HG02852 (cell line): ENCODE measurements around the gene UCHL1.
"Not testable (repeated sequence)": the region's sequence is repeated elsewhere in the genome, so short reads cannot be mapped to it uniquely, and the experiment has no call there.

Experiments used
- ATAC-seq: cut with Tn5 transposase; IDR thresholded peaks from one replicate; pipeline ENCODE4 v1.9.1; 2021; ENCODE audit warnings: mild to moderate bottlenecking, moderate library complexity; ENCODE audit not compliant: unreplicated experiment

UCHL1 gene

DNA sequence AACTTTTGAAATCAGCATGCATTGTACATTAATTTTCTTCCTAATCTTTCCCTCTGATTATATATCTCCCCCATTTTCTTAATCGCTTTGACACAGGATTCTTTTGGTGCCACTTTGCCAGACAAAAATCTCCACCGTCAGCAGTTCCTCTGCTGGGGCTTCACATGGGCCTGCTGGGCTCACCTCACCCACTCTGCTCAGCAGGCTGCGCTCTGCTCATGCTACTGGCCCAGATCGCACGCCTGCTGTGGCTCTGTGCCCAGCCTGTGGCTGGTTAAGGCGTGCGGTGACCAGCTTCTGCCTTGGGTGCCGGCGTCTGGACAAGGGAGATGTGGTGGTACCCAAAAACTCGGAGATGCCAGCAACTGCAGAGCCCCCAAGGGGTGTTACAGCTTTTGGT lies 31.1 kb downstream of the UCHL1 start:
- no peak for ATAC-seq

GRCh38 chr4:41288254-41288653 lies 31.5 kb downstream of the UCHL1 start:
- no peak for ATAC-seq

DNA sequence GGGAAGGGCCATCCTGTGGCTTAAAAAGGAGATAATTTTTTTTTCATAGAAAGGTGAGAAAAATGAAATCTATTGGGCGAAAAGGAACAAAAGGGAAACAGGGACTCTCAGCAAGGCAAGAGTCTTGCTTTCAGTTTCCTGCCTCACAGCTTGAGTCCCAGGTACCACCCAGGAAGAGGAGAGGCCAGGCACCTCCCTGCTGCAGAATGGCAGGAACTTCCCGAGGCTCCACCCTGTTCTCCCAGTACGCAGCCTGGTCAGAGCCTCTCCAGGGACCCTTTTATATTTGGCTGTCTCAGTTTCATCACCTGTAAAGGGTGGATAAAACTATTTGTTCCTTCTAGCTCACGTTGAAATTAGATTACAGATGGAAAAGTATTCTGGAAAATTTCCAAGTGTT lies 33.8 kb downstream of the UCHL1 start:
- ATAC-seq, result no peak

- no peak for ATAC-seq
Measured at GRCh38 chr4:41294445-41295062, 37.8 kb downstream of the UCHL1 start.

DNA sequence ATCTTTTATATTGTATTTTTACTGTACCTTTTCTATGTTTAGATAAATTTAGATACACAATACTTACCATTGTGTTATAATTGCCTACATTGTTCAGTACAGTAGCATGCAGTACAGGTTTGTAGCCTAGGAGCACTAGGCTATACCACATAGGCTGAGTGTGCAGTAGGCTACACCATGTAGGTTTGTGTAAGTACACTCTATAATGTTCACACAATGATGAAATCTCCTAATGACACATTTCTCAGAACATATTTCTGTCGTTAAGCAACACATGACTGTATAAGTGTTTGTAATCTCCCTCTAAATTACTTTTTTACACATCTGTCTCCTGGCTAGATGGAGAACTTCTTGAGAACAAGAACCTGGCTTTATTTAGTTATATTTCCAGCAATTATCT lies 40.3 kb downstream of the UCHL1 start:
- no peak for ATAC-seq

DNA sequence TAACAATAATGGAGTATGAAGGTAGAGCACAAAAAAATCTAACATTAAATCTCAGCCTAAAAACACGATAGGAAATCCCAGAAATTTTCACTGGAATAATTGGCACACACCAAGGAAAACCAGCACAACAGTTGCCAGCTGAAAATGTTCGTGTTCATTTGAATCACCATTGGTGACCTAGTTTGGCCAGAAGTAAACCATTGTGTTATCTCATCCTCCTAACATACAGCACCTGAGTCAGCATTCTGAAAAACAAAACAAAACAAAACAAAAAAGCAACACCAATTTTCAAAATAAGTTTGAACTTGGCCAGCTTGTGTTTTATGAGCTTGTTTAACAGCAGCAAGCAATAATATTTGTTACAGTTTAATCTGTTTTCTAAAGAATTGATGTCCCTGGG lies 41.1 kb downstream of the UCHL1 start:
- no peak for ATAC-seq

- no peak for ATAC-seq
Measured at GRCh38 chr4:41299486-41299885, 42.8 kb downstream of the UCHL1 start.

- no peak for ATAC-seq
Measured at GRCh38 chr4:41301137-41301536, 44.4 kb downstream of the UCHL1 start.

DNA sequence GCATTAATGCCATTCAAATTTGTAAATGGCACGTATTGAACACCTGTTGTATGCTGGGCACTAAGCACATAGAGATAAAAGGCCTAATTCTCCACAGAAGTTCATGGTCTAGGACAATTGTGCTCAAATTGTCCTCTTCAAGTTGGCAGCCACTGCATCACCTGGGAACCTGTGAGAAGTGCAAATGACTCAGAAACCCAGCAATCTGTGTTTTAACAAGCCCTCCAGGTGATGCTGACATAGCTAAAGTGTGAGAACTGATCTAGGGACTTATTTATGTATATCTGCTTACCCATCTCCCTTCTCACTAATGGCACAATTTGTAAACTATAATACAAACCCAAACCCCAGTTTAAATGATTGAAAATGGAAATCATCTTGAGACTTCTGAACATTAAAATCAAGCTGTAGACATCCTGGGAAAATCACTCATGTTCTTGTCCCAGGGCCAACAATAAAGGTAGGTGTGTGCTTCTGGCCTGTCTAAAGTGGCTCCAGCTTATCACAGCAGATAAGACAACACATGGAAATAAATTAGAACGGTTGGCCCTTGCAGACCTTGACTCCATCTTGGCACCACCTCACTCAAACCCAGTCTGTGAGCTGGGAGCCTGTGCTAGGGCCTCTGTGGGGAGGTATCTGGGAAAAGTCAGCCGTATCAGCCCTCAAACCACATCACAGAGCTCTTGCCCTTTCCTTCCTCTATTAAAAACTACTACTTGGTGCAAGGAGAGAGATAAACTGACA lies 46.8 kb downstream of the UCHL1 start:
- ATAC-seq, result no peak

DNA sequence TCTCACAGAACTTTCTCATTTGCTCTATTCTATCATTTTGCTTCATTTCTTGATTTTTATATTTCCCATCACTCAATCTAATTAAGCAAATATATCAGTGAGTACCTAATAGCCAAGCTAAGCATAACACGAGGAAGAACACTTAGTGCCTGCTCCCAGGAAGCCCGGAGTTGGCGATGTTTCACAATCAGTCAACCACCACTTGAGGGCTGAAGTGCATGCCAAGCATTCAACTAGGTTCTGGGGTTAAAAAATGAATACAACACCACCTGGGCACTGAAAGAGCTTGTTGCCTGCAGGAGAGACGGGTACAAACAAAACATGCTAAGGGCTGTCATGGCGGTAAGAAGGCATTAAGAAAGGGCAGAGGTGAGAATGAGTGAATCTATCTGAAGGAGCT lies 47.5 kb downstream of the UCHL1 start:
- no peak for ATAC-seq

DNA sequence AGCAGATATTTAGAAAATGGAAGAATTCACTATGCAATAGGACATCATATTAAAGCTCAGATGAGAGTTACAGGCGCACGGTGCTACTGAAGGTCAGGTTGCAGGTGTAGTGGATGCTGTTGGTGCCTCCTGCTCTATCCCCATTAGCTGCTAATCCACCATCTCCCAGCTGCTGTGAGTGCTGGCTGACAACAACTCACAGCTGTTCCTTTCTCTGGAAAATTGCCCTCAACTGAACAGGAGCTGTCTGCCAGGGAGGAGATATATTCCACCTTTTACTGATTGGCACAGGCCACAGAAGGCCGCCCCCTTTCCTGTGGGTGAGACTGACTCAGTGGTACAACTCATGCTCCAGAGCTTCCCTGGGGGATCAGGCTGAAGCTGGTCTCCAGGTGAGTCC lies 48.7 kb downstream of the UCHL1 start:
- no peak for ATAC-seq

GRCh38 chr4:41307638-41308037 lies 50.9 kb downstream of the UCHL1 start:
- ATAC-seq, result no peak

- ATAC-seq, result no peak
Measured at GRCh38 chr4:41308398-41308797, 51.7 kb downstream of the UCHL1 start.

DNA sequence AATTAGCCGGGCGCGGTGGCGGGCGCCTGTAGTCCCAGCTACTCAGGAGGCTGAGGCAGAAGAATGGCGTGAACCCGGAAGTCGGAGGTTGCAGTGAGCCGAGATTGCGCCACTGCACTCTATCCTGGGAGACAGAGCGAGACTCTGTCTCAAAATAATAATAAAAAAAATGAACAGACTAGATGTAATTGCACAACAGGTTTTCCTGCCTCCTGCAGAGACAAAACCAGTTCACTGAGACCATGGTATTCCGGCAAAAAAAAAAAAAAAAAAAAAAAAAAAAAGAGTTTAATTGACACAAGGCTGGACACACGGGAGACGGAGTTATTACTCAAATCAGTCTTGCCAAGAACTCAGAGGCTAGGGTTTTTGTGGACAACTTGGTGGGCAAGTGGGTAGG lies 58.7 kb downstream of the UCHL1 start:
- ATAC-seq, result not testable (repeated sequence)

DNA sequence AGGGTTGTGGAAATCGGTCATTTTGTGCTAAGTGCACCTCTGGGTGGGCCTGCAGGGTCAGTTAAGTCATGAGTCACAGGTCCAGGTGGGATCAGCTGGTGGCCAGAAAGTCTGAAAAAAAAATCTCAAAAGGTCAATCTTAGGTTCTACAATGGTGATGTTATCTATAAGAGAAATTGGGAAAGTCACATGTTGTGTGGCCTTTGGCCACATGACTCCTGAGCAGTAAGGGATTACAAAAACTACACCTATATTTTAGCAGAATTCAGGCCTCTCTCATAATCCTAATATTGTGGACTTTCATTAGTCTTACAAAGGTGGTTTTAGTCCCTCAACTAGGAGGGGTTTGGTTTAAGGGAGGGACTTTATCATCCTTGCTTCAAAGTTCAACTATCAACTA lies 59.1 kb downstream of the UCHL1 start:
- ATAC-seq, result no peak
